HCT116 (cell line): Measurements from ENCODE around the gene LARP1. TPM values are rescaled to one million over a fixed set of nuclear protein-coding genes. Genes with fewer than 3 reads are reported as not detected.

Experiments used
- ATAC-seq: fragments of 200-7000 bp; cut with Tn5 transposase; 2 replicates; pipeline ENCODE4 v1.9.1; 2020; ENCODE audit warnings: mild to moderate bottlenecking, moderate library complexity
- BruUV-seq: library from RNA; stranded (reverse); fragments of 400-500 nt; replicated peaks from 2 replicates; lab custom pipeline; 2021; lab: Mats Ljungman, UMichigan
- CTCF ChIA-PET: fragments of 300-600 bp; sonication (Branson Sonifier 250); formaldehyde crosslinking; loops from one replicate; lab custom pipeline; 2021; ENCODE audit warnings: antibody characterized with exemption; lab: Charles Lee
- POLR2A ChIA-PET: fragments of 300-600, 350-600 bp; sonication (Branson Sonifier 250); formaldehyde crosslinking; loops from one replicate; lab custom pipeline; 2021; ENCODE audit warnings: antibody characterized with exemption; lab: Charles Lee
- RAD21 ChIA-PET, 2 experiments: fragments of 300-600 bp; sonication (Branson Sonifier 250); formaldehyde crosslinking; loops; one replicate each; lab custom pipeline; 2023; ENCODE audit warnings: low total read pairs in 2 of 2; ENCODE audit not compliant: uncharacterized antibody in 2 of 2, unreplicated experiment in 2 of 2, low non-redundant PET in 1 of 2; lab: Charles Lee
- DNase-seq: peaks from one replicate; pipeline ENCODE4 v3.0.0-alpha.2; 2010; ENCODE audit warnings: low read depth, low spot score
- H2AFZ ChIP-seq: fragments of 200-600 bp; shearing (Covaris generic), sonication (generic); 2 replicates; pipeline ENCODE4 v1.6.1; 2017; ENCODE audit warnings: low read depth, mixed run types, mixed read lengths, antibody characterized with exemption, low read length; ENCODE audit not compliant: poor library complexity, severe bottlenecking
- H3K27ac ChIP-seq: 2 replicates; pipeline ENCODE4 v1.5.1; 2012; ENCODE audit warnings: low read depth, low read length
- H3K27me3 ChIP-seq: fragments of 200-600 bp; sonication (generic); 2 replicates; pipeline ENCODE4 v1.6.1; 2016; ENCODE audit warnings: mixed run types, low read length, mixed read lengths; ENCODE audit not compliant: insufficient read depth
- H3K36me3 ChIP-seq, 2 experiments: fragments of 200-500 bp in 1 of 2; fragments of 200-600 bp in 1 of 2; sonication (Bioruptor generic) in 1 of 2; sonication (generic) in 1 of 2; 2 replicates each; pipeline versions ENCODE4 v1.5.1 to v1.6.1; 2014 to 2016; ENCODE audit warnings: low read length in 2 of 2, inconsistent platforms in 1 of 2, mixed read lengths in 1 of 2, mixed run types in 1 of 2; ENCODE audit not compliant: insufficient read depth in 2 of 2, control insufficient read depth in 1 of 2
- H3K4me1 ChIP-seq, 2 experiments: fragments of 200-600 bp in 1 of 2; sonication (generic) in 1 of 2; 2 replicates each; pipeline versions ENCODE4 v1.5.1 to v1.6.1; 2012 to 2017; ENCODE audit warnings: low read length in 2 of 2, inconsistent platforms in 1 of 2, mild to moderate bottlenecking in 1 of 2, mixed read lengths in 1 of 2, mixed run types in 1 of 2, moderate library complexity in 1 of 2; ENCODE audit not compliant: insufficient read depth in 2 of 2, control insufficient read depth in 1 of 2
- H3K4me2 ChIP-seq: fragments of 200-600 bp; sonication (generic); 2 replicates; pipeline ENCODE4 v1.6.1; 2017; ENCODE audit warnings: mixed run types, low read length, mixed read lengths
- H3K4me3 ChIP-seq, 2 experiments: fragments of 200-600 bp in 1 of 2; sonication (generic) in 1 of 2; replicated peaks in 1 of 2; 2 replicates each; pipeline ENCODE4 v1.5.1; 2011 to 2016; ENCODE audit warnings: low read length in 2 of 2, control low read depth in 1 of 2, low read depth in 1 of 2, mild to moderate bottlenecking in 1 of 2, mixed read lengths in 1 of 2, mixed run types in 1 of 2
- H3K79me2 ChIP-seq: fragments of 200-600 bp; sonication (generic); 2 replicates; pipeline ENCODE4 v1.6.1; 2017; ENCODE audit warnings: mild to moderate bottlenecking, mixed run types, low read length, moderate library complexity, mixed read lengths; ENCODE audit not compliant: insufficient read depth
- H3K9ac ChIP-seq: fragments of 200-600 bp; sonication (generic); 2 replicates; pipeline ENCODE4 v1.6.1; 2016; ENCODE audit warnings: low read length, mixed read lengths
- H3K9me2 ChIP-seq: fragments of 200-600 bp; sonication (generic), shearing (Covaris generic); 2 replicates; pipeline ENCODE4 v1.6.1; 2017; ENCODE audit warnings: mixed run types, mild to moderate bottlenecking, moderate library complexity; ENCODE audit not compliant: insufficient read depth
- H3K9me3 ChIP-seq, 2 experiments: fragments of 200-500 bp in 1 of 2; fragments of 200-600 bp in 1 of 2; sonication (Bioruptor generic) in 1 of 2; sonication (generic) in 1 of 2; 2 replicates each; pipeline ENCODE4 v1.6.1; 2014 to 2017; ENCODE audit warnings: low read length in 2 of 2, mixed read lengths in 2 of 2, inconsistent platforms in 1 of 2, low read depth in 1 of 2, mild to moderate bottlenecking in 1 of 2, mixed run types in 1 of 2, moderate library complexity in 1 of 2; ENCODE audit not compliant: control insufficient read depth in 1 of 2, insufficient read depth in 1 of 2
- H4K20me1 ChIP-seq: fragments of 200-600 bp; sonication (generic), shearing (Covaris generic); 2 replicates; pipeline ENCODE4 v1.6.1; 2017; ENCODE audit warnings: mixed run types, mild to moderate bottlenecking, moderate library complexity; ENCODE audit not compliant: insufficient read depth
- ATF3 ChIP-seq: IDR thresholded peaks from 2 replicates; pipeline ENCODE4 v1.6.1; 2012
- CEBPB ChIP-seq: IDR thresholded peaks from 2 replicates; pipeline ENCODE4 v1.6.1; 2012; ENCODE audit warnings: low read depth
- CTCF ChIP-seq, 3 experiments: fragments of 200-600 bp in 1 of 3; sonication (generic) in 1 of 3; IDR thresholded peaks in 2 of 3; conservative IDR thresholded peaks in 1 of 3; 2 replicates each; pipeline ENCODE4 v1.5.1; 2012 to 2017; ENCODE audit warnings: low read depth in 2 of 3, low read length in 2 of 3, antibody characterized with exemption in 1 of 3, borderline replicate concordance in 1 of 3, control low read depth in 1 of 3, mild to moderate bottlenecking in 1 of 3, mixed read lengths in 1 of 3, mixed run types in 1 of 3, moderate library complexity in 1 of 3; ENCODE audit not compliant: insufficient read depth in 1 of 3
- EZH2phosphoT487 ChIP-seq: fragments of 200-600 bp; IDR thresholded peaks from 2 replicates; pipeline ENCODE4 v1.6.1; 2018; ENCODE audit warnings: antibody characterized with exemption, borderline replicate concordance
- FOSL1 ChIP-seq: IDR thresholded peaks from 2 replicates; pipeline ENCODE4 v1.6.1; 2012; ENCODE audit warnings: low read depth
- JUND ChIP-seq: IDR thresholded peaks from 2 replicates; pipeline ENCODE4 v1.6.1; 2012
- RAD21 ChIP-seq: IDR thresholded peaks from 2 replicates; pipeline ENCODE4 v1.6.1; 2012; ENCODE audit warnings: low read depth, mild to moderate bottlenecking
- YY1 ChIP-seq: IDR thresholded peaks from 2 replicates; pipeline ENCODE4 v1.6.1; 2011; ENCODE audit warnings: low read length, low read depth, moderate library complexity, mild to moderate bottlenecking; ENCODE audit not compliant: insufficient replicate concordance; ENCODE audit errors: extremely low read depth
- ZFX ChIP-seq: fragments of 450-650 bp; IDR thresholded peaks from 2 replicates; pipeline ENCODE4 v1.6.1; 2017
- ZNF274 ChIP-seq: fragments of 200-500 bp; sonication (Bioruptor generic); IDR thresholded peaks from 2 replicates; pipeline ENCODE4 v1.6.1; 2014; ENCODE audit warnings: mild to moderate bottlenecking, low read depth, low read length, inconsistent platforms
- intact Hi-C: fragments of 100-400 bp; cut with micrococcal nuclease; formaldehyde crosslinking; loops from 2 replicates; pipeline ENCODE4 v1.10.0; 2022
- total RNA-seq: library from RNA; stranded (reverse); gene quantifications from one replicate; pipeline ENCODE4 v1.2.1, GENCODE V29; 2021; ENCODE audit not compliant: unreplicated experiment

The LARP1 gene
- total RNA-seq, 1 experiment from 2014 or later = 201 TPM

DNA sequence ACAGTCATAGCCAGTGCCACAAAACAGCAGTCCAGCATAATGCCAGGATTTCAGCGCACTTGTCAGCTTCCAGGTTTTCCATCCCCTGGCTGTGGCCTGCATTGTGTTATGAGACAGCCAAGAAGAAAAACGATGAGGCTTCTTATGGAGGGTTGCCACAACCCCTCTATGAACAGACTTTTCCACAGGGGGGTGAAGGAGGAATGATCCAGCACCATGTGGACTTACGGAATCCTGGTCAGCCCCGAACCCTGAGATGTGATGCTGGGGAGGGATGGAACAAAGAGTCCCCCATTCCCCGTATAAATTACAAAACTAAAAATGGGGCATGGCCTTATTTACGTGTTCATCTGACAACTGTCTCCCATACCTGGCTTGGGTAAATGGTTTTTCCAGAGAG is 62.6 kb downstream of the LARP1 start:
- H2AFZ ChIP-seq = no peak overlapping the region
- peaks cover 31 to 51% of the 10 kb centered on the region in 2 experiments for H3K36me3 ChIP-seq
- no TSS peak for BruUV-seq
- TF ChIP-seq ZNF274 (no peak), ATF3 (no peak), EZH2phosphoT487 (no peak), FOSL1 (no peak), JUND (no peak), CTCF (IDR thresholded peaks at IDR 0.05 in 2 of 3, conservative IDR thresholded peaks at IDR 0.05 in 1 of 3; ENCODE audit: borderline replicate concordance in 1 of 3, insufficient read depth in 1 of 3, low read depth in 2 of 3, low read length in 2 of 3) (no peak), CEBPB (no peak), YY1 (no peak), ZFX (no peak), RAD21 (no peak)
- DNase-seq = no peak
- intact Hi-C loops = no loop called here
- RAD21 ChIA-PET = no interaction called here
- peaks cover 3% of the 10 kb centered on the region; the same call in 1 of the 2 replicates for H4K20me1 ChIP-seq
- CTCF ChIA-PET = interaction anchor here (1.0 kb wide), 1 partner anchor 167 kb away, joined by 3 read pairs; no protein-coding TSS in a partner anchor
- H3K9ac ChIP-seq = no peak overlapping the region
- no peak overlapping the region for H3K4me3 ChIP-seq
- no peaks in the 10 kb centered on the region for H3K27me3 ChIP-seq
- H3K27ac ChIP-seq = no peak overlapping the region
- H3K4me1 ChIP-seq = no peaks in the 10 kb centered on the region
- H3K79me2 ChIP-seq = peaks cover 12% of the 10 kb centered on the region; the same call in 1 of the 2 replicates
- H3K9me3 ChIP-seq = no peaks in the 10 kb centered on the region
- no peaks in the 10 kb centered on the region for H3K9me2 ChIP-seq
- POLR2A ChIA-PET = no interaction called here
- no peak overlapping the region for H3K4me2 ChIP-seq
- no peak for ATAC-seq
